Gastroesophageal sphincter (tissue), 4 donors: ENCODE data around the gene SGPL1. TPM values are rescaled to one million over a fixed set of nuclear protein-coding genes. Genes with fewer than 3 reads are reported as not detected.
"Not testable (repeated sequence)": the region's sequence is repeated elsewhere in the genome, so short reads cannot be mapped to it uniquely, and the experiment has no call there.

ENCODE experiments used
- ATAC-seq: fragments of 150-250 bp; one replicate; pipeline ENCODE4 v1.9.1; 2016; ENCODE audit warnings: mild to moderate bottlenecking, moderate library complexity
- H3K27ac ChIP-seq, 4 donors: fragments of 200-600 bp; sonication (generic) in 3 of 4; 1 replicate in 3 of 4; 2 replicates in 1 of 4; pipeline ENCODE4 v1.5.1; 2016 to 2019
- H3K27me3 ChIP-seq: fragments of 200-600 bp; sonication (generic); one replicate; pipeline ENCODE4 v1.5.1; 2019
- H3K36me3 ChIP-seq, 2 donors: fragments of 200-600 bp; sonication (generic); one replicate each; pipeline ENCODE4 v1.5.1; 2019; ENCODE audit warnings: control low read depth in 1 of 2
- H3K4me1 ChIP-seq, 3 donors: fragments of 200-600 bp; sonication (generic); 1 replicate in 2 of 3; 2 replicates in 1 of 3; pipeline ENCODE4 v1.5.1; 2016 to 2019; ENCODE audit warnings: control low read depth in 2 of 3
- H3K4me3 ChIP-seq, 2 donors: fragments of 200-600 bp; sonication (generic); one replicate each; pipeline ENCODE4 v1.5.1; 2019; ENCODE audit warnings: mild to moderate bottlenecking in 1 of 2, moderate library complexity in 1 of 2
- H3K9me3 ChIP-seq, 3 donors: fragments of 200-600 bp; sonication (generic); one replicate each; pipeline ENCODE4 v1.5.1; 2017 to 2019; ENCODE audit warnings: control low read depth in 2 of 3
- EP300 ChIP-seq: sonication (generic); formaldehyde crosslinking; IDR thresholded peaks from one replicate; pipeline ENCODE4 v1.6.1; 2017; ENCODE audit warnings: antibody characterized with exemption, mild to moderate bottlenecking
- POLR2A ChIP-seq, 2 donors: fragments of 450-650 bp; IDR thresholded peaks; one replicate each; pipeline ENCODE4 v1.6.1; 2017; ENCODE audit warnings: antibody characterized with exemption in 2 of 2, mild to moderate bottlenecking in 2 of 2, moderate library complexity in 1 of 2
- POLR2AphosphoS5 ChIP-seq: sonication (generic); formaldehyde crosslinking; IDR thresholded peaks from one replicate; pipeline ENCODE4 v1.6.1; 2017; ENCODE audit warnings: antibody characterized with exemption
- WGBS, 2 donors: methylation state at CpG; one replicate each; pipeline ENCODE4 v1.1.5; 2018; ENCODE audit warnings: low coverage in 1 of 2; 5-methylcytosine and 5-hydroxymethylcytosine counted together
- total RNA-seq, 4 donors: library from RNA; depleted of rRNA; stranded (reverse); fragments of >200 nt; gene quantifications; one replicate each; pipeline ENCODE4 v1.1.0, GENCODE V29; 2016
- TF ChIP-seq, protein P1 (sequence below), 4 experiments: fragments of 200-600 bp in 2 of 4; fragments of 450-650 bp in 2 of 4; sonication (generic) in 1 of 4; IDR thresholded peaks; one replicate each; pipeline ENCODE4 v1.5.1; 2017 to 2019; ENCODE audit warnings: antibody characterized with exemption in 4 of 4, mild to moderate bottlenecking in 2 of 4, moderate library complexity in 2 of 4

SGPL1 gene
- total RNA-seq, 4 donors from 2014 or later = 23.0 to 28.1 (median 24.4) TPM

DNA sequence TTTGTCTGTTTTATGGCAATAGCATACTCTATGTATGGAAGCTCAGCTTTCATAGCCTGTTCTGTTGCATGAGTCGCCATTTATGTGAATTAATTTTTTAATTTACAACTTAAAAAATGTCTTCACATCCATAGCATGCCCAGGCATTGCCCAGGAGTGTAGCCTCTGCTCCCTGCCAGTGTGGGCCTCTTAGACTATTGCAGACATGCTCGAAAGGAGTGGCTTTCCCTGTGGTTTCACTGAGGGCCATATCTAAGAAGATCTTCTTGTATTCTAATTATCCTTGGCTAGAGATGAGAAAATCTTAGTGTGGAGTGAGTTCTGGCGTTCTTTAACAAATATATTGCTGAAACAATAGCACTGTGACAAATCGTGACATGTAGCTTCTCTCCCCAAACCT lies 37.3 kb downstream of the SGPL1 start:
- Histone ChIP-seq H3K4me1 (peaks cover 0 to 10% (median 0%) of the 10 kb centered on the region in 3 donors), H3K27ac (no peak overlapping the region), H3K36me3 (peaks cover 0 to 79% of the 10 kb centered on the region in 2 donors), H3K27me3 (no peaks in the 10 kb centered on the region), H3K9me3 (no peaks in the 10 kb centered on the region), H3K4me3 (no peak overlapping the region)
- TF ChIP-seq POLR2AphosphoS5 (no peak), POLR2A (IDR thresholded peaks at IDR 0.05) (no peak), EP300 (no peak)
- TF ChIP-seq, protein P1, sequence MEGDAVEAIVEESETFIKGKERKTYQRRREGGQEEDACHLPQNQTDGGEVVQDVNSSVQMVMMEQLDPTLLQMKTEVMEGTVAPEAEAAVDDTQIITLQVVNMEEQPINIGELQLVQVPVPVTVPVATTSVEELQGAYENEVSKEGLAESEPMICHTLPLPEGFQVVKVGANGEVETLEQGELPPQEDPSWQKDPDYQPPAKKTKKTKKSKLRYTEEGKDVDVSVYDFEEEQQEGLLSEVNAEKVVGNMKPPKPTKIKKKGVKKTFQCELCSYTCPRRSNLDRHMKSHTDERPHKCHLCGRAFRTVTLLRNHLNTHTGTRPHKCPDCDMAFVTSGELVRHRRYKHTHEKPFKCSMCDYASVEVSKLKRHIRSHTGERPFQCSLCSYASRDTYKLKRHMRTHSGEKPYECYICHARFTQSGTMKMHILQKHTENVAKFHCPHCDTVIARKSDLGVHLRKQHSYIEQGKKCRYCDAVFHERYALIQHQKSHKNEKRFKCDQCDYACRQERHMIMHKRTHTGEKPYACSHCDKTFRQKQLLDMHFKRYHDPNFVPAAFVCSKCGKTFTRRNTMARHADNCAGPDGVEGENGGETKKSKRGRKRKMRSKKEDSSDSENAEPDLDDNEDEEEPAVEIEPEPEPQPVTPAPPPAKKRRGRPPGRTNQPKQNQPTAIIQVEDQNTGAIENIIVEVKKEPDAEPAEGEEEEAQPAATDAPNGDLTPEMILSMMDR (IDR thresholded peaks at IDR 0.05) = no peak
- 93 to 95% methylated on average over 4 of the region's 4 CpGs for WGBS, 2 donors
- no peak for ATAC-seq

DNA sequence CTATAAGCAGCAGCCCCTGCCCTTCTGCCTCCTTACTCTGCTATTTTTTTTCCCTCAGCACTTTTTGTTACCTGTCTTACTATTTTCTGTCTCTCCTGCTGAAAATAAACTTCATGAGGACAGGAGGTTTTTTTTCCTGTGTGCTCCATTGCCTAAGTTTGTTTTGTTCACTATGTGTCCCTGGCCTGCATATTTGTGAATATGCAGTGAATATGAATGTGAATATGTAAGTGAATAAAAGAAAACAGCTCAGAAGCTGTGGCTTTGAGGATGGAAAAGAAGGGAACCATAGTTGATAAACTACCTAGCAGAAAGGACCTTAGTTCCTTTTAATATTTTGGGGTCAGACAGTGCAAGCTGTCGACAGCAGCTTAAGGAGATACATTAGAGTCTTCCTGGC lies 37.7 kb downstream of the SGPL1 start:
- Histone ChIP-seq H3K27me3 (no peaks in the 10 kb centered on the region), H3K4me3 (no peak overlapping the region), H3K36me3 (peaks cover 0 to 83% of the 10 kb centered on the region in 2 donors), H3K9me3 (no peaks in the 10 kb centered on the region), H3K4me1 (peaks cover 0 to 9% (median 0%) of the 10 kb centered on the region in 3 donors), H3K27ac (no peak overlapping the region)
- TF ChIP-seq, protein P1 (IDR thresholded peaks at IDR 0.05) = no peak
- no peak for ATAC-seq
- 75 to 85% methylated on average over 1 of the region's 1 CpG for WGBS, 2 donors

DNA sequence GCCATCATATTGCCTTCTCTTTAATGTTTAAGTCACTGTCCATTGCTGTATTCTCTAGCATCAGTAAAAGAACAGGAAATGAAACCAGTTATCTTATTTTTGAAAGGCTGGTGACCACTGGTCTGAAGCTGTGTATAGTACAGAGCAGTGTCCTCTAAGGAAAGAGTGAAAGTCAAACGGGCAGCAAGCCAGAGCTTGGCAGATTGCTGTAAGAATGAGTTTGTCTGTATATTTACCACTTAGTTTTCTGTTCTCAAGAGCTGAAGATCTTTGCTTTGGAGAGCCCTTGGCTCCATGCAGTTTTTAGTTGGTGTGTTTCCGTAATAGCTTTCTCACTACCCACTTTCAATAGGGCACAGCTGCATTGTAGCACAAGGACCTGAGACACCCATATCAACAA lies 40.7 kb downstream of the SGPL1 start:
- no peak overlapping the region for H3K27ac ChIP-seq
- H3K36me3 ChIP-seq = peaks cover 0 to 100% of the 10 kb centered on the region in 2 donors
- H3K9me3 ChIP-seq = no peaks in the 10 kb centered on the region
- no peaks in the 10 kb centered on the region for H3K27me3 ChIP-seq
- TF ChIP-seq EP300 = no peak
- TF ChIP-seq, protein P1 (IDR thresholded peaks at IDR 0.05) = no peak
- TF ChIP-seq POLR2A (IDR thresholded peaks at IDR 0.05) = no peak
- no peak for TF ChIP-seq POLR2AphosphoS5
- ATAC-seq = no peak
- 50 to 63% methylated on average over 1 to 2 of the region's 2 CpGs for WGBS, 2 donors
- no peaks in the 10 kb centered on the region for H3K4me1 ChIP-seq
- H3K4me3 ChIP-seq = no peak overlapping the region

DNA sequence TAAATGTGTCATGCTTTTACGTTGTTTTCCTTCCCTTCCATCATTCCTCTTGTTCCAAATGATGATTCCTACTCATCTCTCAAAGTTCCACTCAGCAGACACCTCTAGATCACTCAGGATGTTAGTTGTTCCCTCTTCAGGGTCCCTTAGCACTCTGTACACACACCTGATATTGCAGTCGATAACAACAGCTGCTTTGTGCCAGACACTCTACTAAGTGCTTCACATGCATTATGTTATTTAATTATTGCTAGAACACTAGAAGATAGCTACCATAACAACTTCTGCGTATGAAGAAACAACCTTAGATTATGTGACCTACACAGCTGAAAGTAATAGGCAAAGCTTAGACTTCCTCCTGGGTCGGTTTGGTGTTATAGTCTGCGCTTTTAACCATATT lies 43.0 kb downstream of the SGPL1 start:
- ATAC-seq = no peak
- no peak overlapping the region for H3K4me3 ChIP-seq
- peaks cover 0 to 93% of the 10 kb centered on the region in 2 donors for H3K36me3 ChIP-seq
- WGBS, 2 donors = 71 to 76% methylated on average over 4 to 5 of the region's 5 CpGs
- TF ChIP-seq POLR2AphosphoS5 = no peak
- no peak for TF ChIP-seq POLR2A (IDR thresholded peaks at IDR 0.05)
- no peak for TF ChIP-seq EP300
- TF ChIP-seq, protein P1 (IDR thresholded peaks at IDR 0.05) = no peak
- no peaks in the 10 kb centered on the region for H3K9me3 ChIP-seq
- no peak overlapping the region for H3K27ac ChIP-seq
- no peaks in the 10 kb centered on the region for H3K27me3 ChIP-seq
- no peaks in the 10 kb centered on the region for H3K4me1 ChIP-seq

DNA sequence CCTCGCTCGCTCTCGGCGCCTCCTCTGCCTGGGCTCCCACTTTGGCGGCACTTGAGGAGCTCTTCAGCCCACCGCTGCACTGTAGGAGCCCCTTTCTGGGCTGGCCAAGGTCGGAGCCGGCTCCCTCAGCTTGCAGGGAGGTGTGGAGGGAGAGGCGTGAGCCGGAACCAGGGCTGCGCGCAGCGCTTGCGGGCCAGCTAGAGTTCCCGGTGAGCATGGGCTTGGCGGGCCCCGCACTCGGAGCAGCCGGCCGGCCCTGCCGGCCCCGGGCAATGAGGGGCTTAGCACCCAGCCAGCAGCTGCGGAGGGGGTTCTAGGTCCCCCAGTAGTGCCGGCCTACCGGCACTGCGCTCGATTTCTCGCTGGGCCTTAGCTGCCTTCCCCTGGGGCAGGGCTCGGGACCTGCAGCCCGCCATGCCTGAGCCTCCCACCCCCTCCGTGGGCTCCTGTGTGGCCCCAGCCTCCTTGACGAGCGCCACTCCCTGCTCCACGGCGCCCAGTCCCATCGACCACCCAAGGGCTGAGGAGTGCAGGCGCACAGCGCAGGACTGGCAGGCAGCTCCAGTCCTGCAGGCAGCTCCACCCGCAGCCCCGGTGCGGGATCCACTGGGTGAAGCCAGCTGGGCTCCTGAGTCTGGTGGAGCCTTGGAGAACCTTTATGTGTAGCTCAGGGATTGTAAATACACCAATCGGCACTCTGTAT lies 45.9 kb downstream of the SGPL1 start:
- not testable (repeated sequence) for ATAC-seq, H3K27me3 ChIP-seq, H3K4me3 ChIP-seq, H3K9me3 ChIP-seq, H3K27ac ChIP-seq, H3K4me1 ChIP-seq
- WGBS, 2 donors = 93% methylated on average over 3 of the region's 42 CpGs; no CpG with 5 or more reads in 1 of the 2 donors
- peaks cover 0 to 80% of the 10 kb centered on the region in 2 donors for H3K36me3 ChIP-seq
